GM23248 (cell line): ENCODE results near the gene TAF11L4. TPM values are rescaled to one million over a fixed set of nuclear protein-coding genes. Genes with fewer than 3 reads are reported as not detected.
"Not testable (repeated sequence)": the region's sequence is repeated elsewhere in the genome, so short reads cannot be mapped to it uniquely, and the experiment has no call there.

Experiments used
- DNase-seq: peaks from one replicate; pipeline ENCODE4 v3.0.0-alpha.2; 2015
- H2AFZ ChIP-seq: fragments of 200-600 bp; sonication (generic); 2 replicates; pipeline ENCODE4 v1.6.1; 2016; ENCODE audit warnings: antibody characterized with exemption
- H3F3A ChIP-seq: fragments of 200-600 bp; sonication (generic); 2 replicates; pipeline ENCODE4 v1.6.1; 2016; ENCODE audit warnings: mild to moderate bottlenecking, antibody characterized with exemption, mixed run types; ENCODE audit not compliant: insufficient read depth
- H3K27ac ChIP-seq: fragments of 200-600 bp; sonication (generic); 2 replicates; pipeline ENCODE4 v1.5.1; 2016; ENCODE audit warnings: mild to moderate bottlenecking
- H3K27me3 ChIP-seq: fragments of 200-600 bp; sonication (generic); replicated peaks from 2 replicates; pipeline ENCODE4 v1.6.1; 2016; ENCODE audit warnings: mild to moderate bottlenecking; ENCODE audit not compliant: insufficient read depth
- H3K36me3 ChIP-seq: fragments of 200-600 bp; sonication (generic); 2 replicates; pipeline ENCODE4 v1.6.1; 2016; ENCODE audit warnings: low read depth, mild to moderate bottlenecking
- H3K4me1 ChIP-seq: fragments of 200-600 bp; sonication (generic); 2 replicates; pipeline ENCODE4 v1.6.1; 2016; ENCODE audit warnings: mild to moderate bottlenecking; ENCODE audit not compliant: insufficient read depth
- H3K4me2 ChIP-seq: fragments of 200-600 bp; sonication (generic); one replicate; pipeline ENCODE4 v1.6.1; 2016; ENCODE audit warnings: mild to moderate bottlenecking; ENCODE audit not compliant: unreplicated experiment
- H3K4me3 ChIP-seq: fragments of 200-600 bp; sonication (generic); 2 replicates; pipeline ENCODE4 v1.5.1; 2016; ENCODE audit warnings: mild to moderate bottlenecking
- H3K79me2 ChIP-seq: fragments of 200-600 bp; sonication (generic); 2 replicates; pipeline ENCODE4 v1.6.1; 2016; ENCODE audit warnings: mild to moderate bottlenecking; ENCODE audit not compliant: insufficient read depth
- H3K9ac ChIP-seq: fragments of 200-600 bp; sonication (generic); 2 replicates; pipeline ENCODE4 v1.6.1; 2016; ENCODE audit warnings: mild to moderate bottlenecking
- H3K9me2 ChIP-seq: fragments of 200-600 bp; sonication (generic); 2 replicates; pipeline ENCODE4 v1.6.1; 2016; ENCODE audit warnings: mixed run types, mild to moderate bottlenecking, moderate library complexity; ENCODE audit not compliant: insufficient read depth
- H3K9me3 ChIP-seq: fragments of 200-600 bp; sonication (generic); one replicate; pipeline ENCODE4 v1.6.1; 2017; ENCODE audit warnings: low read depth
- H4K20me1 ChIP-seq: fragments of 200-600 bp; sonication (generic); 2 replicates; pipeline ENCODE4 v1.6.0; 2016; ENCODE audit not compliant: insufficient read depth
- EZH2 ChIP-seq: fragments of 200-600 bp; sonication (generic); IDR thresholded peaks from 2 replicates; pipeline ENCODE4 v1.6.1; 2018; ENCODE audit warnings: antibody characterized with exemption, mild to moderate bottlenecking; ENCODE audit not compliant: insufficient read depth, poor library complexity, severe bottlenecking
- EZH2phosphoT487 ChIP-seq: fragments of 200-600 bp; sonication (generic); IDR thresholded peaks from 2 replicates; pipeline ENCODE4 v1.6.1; 2018; ENCODE audit warnings: antibody characterized with exemption, moderate library complexity, mild to moderate bottlenecking, low read depth; ENCODE audit not compliant: insufficient read depth
- WGBS, 2 experiments: methylation state at CpG; one replicate each; pipeline ENCODE4 v1.1.6; 2015 to 2017; ENCODE audit warnings: low lambda C conversion rate in 2 of 2, low coverage in 1 of 2; ENCODE audit errors: missing lambda C conversion rate in 2 of 2; 5-methylcytosine and 5-hydroxymethylcytosine counted together
- in situ Hi-C: fragments of 300-500 bp; cut with MboI; formaldehyde crosslinking; loops from 2 replicates; pipeline ENCODE4 v1.15.0; 2020
- polyA plus RNA-seq: library from polyadenylated mRNA; unstranded; fragments of >200 nt; fragmentation: Nextera tagmentation; extraction: Ambion mirVana; gene quantifications from 2 replicates; pipeline ENCODE4 v1.2.1, GENCODE V29; 2016
- total RNA-seq: library from RNA; depleted of rRNA; stranded (reverse); fragments of >200 nt; shearing (Covaris generic); gene quantifications from 2 replicates; pipeline ENCODE4 v1.2.3, GENCODE V29; 2014; rRNA removed

The TAF11L4 gene
- total RNA-seq: not detected in 2 replicates
- polyA plus RNA-seq: not detected in 2 replicates

- H3K9me2 ChIP-seq, H3K36me3 ChIP-seq, H2AFZ ChIP-seq, H3K79me2 ChIP-seq, H3K9ac ChIP-seq, H4K20me1 ChIP-seq, H3K4me3 ChIP-seq, H3K4me2 ChIP-seq, H3K9me3 ChIP-seq, DNase-seq, H3F3A ChIP-seq, H3K27me3 ChIP-seq, H3K4me1 ChIP-seq, H3K27ac ChIP-seq, in situ Hi-C loops: not testable (repeated sequence)
- WGBS, 2 experiments: no CpG with 5 or more reads among the region's 15 CpGs
Observed at GRCh38 chr5:17521501-17521900, at the start of gene TAF11L4. Gene TAF11L4 (plus strand): TSS chr5:17521801.

- H3F3A ChIP-seq, in situ Hi-C loops, H4K20me1 ChIP-seq, H3K27me3 ChIP-seq, H3K9me2 ChIP-seq, H3K79me2 ChIP-seq, H3K4me1 ChIP-seq, H2AFZ ChIP-seq, H3K4me3 ChIP-seq, H3K27ac ChIP-seq, H3K4me2 ChIP-seq, H3K9me3 ChIP-seq, DNase-seq, H3K36me3 ChIP-seq, H3K9ac ChIP-seq: not testable (repeated sequence)
Observed at GRCh38 chr5:17475064-17475463, 46.5 kb upstream of the TAF11L4 start.

GRCh38 chr5:17477043-17477442, 44.6 kb upstream of the TAF11L4 start:
- no peak for DNase-seq
- H2AFZ ChIP-seq: no peak overlapping the region
- no peaks in the 10 kb centered on the region for H4K20me1 ChIP-seq
- 42% methylated on average over 3 of the region's 3 CpGs for WGBS, 2 experiments
- no peak overlapping the region for H3K4me2 ChIP-seq
- H3K36me3 ChIP-seq: no peaks in the 10 kb centered on the region
- no peaks in the 10 kb centered on the region for H3K4me1 ChIP-seq
- H3K9me2 ChIP-seq: no peaks in the 10 kb centered on the region
- in situ Hi-C loops: no loop called here
- TF ChIP-seq EZH2: no peak
- TF ChIP-seq EZH2phosphoT487: no peak
- no peaks in the 10 kb centered on the region for H3K9me3 ChIP-seq
- no peak overlapping the region for H3K4me3 ChIP-seq
- H3K27me3 ChIP-seq: peaks cover 9% of the 10 kb centered on the region; the same call in 1 of the 2 replicates
- no peaks in the 10 kb centered on the region for H3K79me2 ChIP-seq
- no peak overlapping the region for H3K27ac ChIP-seq
- no peaks in the 10 kb centered on the region for H3F3A ChIP-seq
- H3K9ac ChIP-seq: no peak overlapping the region

DNA sequence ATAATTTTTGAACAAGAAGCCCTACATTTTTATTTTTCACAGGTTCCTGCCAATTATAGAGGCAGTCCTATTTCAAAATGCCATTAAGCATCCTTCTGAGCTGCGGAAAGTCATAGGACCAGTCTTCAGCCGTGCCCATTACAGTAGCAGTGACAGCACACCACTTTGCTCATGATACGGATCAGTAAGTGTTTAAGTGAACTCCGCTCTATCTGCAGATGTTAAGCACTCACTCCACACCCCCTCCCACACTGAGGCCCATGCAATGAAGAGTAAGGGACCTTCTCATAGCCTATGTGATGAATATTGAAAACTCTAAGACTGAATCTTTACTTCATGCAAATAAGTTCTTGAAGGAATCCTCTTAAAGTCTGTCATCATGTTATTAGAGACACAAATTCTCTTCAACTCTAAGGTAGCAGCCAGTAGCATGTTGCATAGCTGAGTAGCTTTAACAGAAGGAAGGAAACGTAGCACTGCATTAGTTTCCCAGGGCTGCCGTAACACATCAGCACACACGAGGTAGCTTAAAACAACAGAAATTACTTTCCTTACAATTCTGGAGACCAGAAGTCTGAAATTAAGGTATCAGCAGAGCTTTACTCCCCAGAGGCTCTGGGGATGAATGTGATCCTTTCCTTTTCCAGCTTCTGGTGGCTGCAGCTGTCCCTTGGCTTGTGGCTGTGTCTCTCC, 43.9 kb upstream of the TAF11L4 start:
- H2AFZ ChIP-seq: no peak overlapping the region
- no peaks in the 10 kb centered on the region for H3K36me3 ChIP-seq
- no peaks in the 10 kb centered on the region for H3K9me3 ChIP-seq
- peaks cover 15% of the 10 kb centered on the region; the same call in 1 of the 2 replicates for H3K27me3 ChIP-seq
- H3K9ac ChIP-seq: no peak overlapping the region
- H3K4me3 ChIP-seq: no peak overlapping the region
- no peak overlapping the region for H3K4me2 ChIP-seq
- H3K79me2 ChIP-seq: no peaks in the 10 kb centered on the region
- no peak for DNase-seq
- TF ChIP-seq EZH2phosphoT487 (no peak), EZH2 (no peak)
- WGBS, 2 experiments: 60 to 65% methylated on average over 7 of the region's 7 CpGs
- no peaks in the 10 kb centered on the region for H3K9me2 ChIP-seq
- H3K4me1 ChIP-seq: no peaks in the 10 kb centered on the region
- in situ Hi-C loops: no loop called here
- H3K27ac ChIP-seq: no peak overlapping the region
- H4K20me1 ChIP-seq: no peaks in the 10 kb centered on the region
- H3F3A ChIP-seq: no peaks in the 10 kb centered on the region

DNA sequence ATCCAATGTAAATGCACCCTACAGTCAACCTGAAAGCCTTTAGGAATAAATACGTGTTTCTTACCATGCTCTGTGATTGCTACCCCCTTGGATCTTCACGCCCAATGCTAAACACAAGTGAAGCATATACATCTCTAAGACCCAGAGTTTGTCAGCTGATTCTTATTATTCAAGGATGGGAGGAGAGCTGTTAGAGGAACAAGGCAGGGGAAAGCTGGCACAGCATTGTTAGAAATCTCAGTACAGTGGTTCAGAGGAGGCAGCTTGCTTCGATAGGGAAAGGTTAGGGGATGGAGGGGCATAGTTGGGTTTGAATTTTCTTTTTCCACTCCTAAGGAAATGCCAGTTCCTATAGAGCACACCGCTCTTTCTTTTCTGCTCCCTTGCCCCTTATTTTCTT, 40.2 kb upstream of the TAF11L4 start:
- 42 to 52% methylated on average over 4 of the region's 4 CpGs for WGBS, 2 experiments
- H3K27ac ChIP-seq: no peak overlapping the region
- no peak for DNase-seq
- H3K36me3 ChIP-seq: no peaks in the 10 kb centered on the region
- H4K20me1 ChIP-seq: no peaks in the 10 kb centered on the region
- H3K4me1 ChIP-seq: no peaks in the 10 kb centered on the region
- H3K4me2 ChIP-seq: no peak overlapping the region
- H3K9ac ChIP-seq: no peak overlapping the region
- TF ChIP-seq EZH2phosphoT487 (no peak), EZH2 (no peak)
- no peaks in the 10 kb centered on the region for H3F3A ChIP-seq
- H3K9me2 ChIP-seq: no peaks in the 10 kb centered on the region
- in situ Hi-C loops: no loop called here
- no peak overlapping the region for H3K4me3 ChIP-seq
- H3K27me3 ChIP-seq: peaks cover 13% of the 10 kb centered on the region; the same call in 1 of the 2 replicates
- no peaks in the 10 kb centered on the region for H3K9me3 ChIP-seq
- H2AFZ ChIP-seq: no peak overlapping the region
- H3K79me2 ChIP-seq: no peaks in the 10 kb centered on the region
